Measurements from ENCODE around the gene FHAD1. TPM values are rescaled to one million over a fixed set of nuclear protein-coding genes. Genes with fewer than 3 reads are reported as not detected.

FHAD1 gene
- total and polyA plus RNA-seq, 2 donors = 0.66 to 0.71 TPM

- no peak overlapping the region for H3K4me3 ChIP-seq (ENCODE audit: low read length in 2 of 2)
- no peak for DNase-seq (ENCODE audit: low read depth in 6 of 9, low spot score in 9 of 9)
- no peak overlapping the region for H3K27ac ChIP-seq (ENCODE audit: low read depth in 1 of 2, low read length in 1 of 2)
- H3K36me3 ChIP-seq (ENCODE audit: control insufficient read depth in 2 of 2, insufficient read depth in 2 of 2, low read length in 1 of 2) = no peaks in the 10 kb centered on the region
- WGBS = over 99% methylated on average over 4 of the region's 4 CpGs
- no peaks in the 10 kb centered on the region for H3K9me3 ChIP-seq (ENCODE audit: control insufficient read depth in 2 of 2, insufficient read depth in 1 of 2, low read length in 1 of 2)
- H3K4me1 ChIP-seq (ENCODE audit: control insufficient read depth in 2 of 2, insufficient read depth in 2 of 2, low read length in 2 of 2) = no peaks in the 10 kb centered on the region
- H3K27me3 ChIP-seq (ENCODE audit: control insufficient read depth in 2 of 2, insufficient read depth in 1 of 2, low read length in 1 of 2) = no peaks in the 10 kb centered on the region
Observed at GRCh38 chr1:15277933-15278332, 30.9 kb downstream of the FHAD1 start.

GRCh38 chr1:15279576-15280230, 32.7 kb downstream of the FHAD1 start:
- DNase-seq (ENCODE audit: low read depth in 6 of 9, low spot score in 9 of 9) = no peak
- WGBS = 96% methylated on average over 10 of the region's 10 CpGs
- H3K4me1 ChIP-seq (ENCODE audit: control insufficient read depth in 2 of 2, insufficient read depth in 2 of 2, low read length in 2 of 2) = no peaks in the 10 kb centered on the region
- no peaks in the 10 kb centered on the region for H3K9me3 ChIP-seq (ENCODE audit: control insufficient read depth in 2 of 2, insufficient read depth in 1 of 2, low read length in 1 of 2)
- no peak overlapping the region for H3K27ac ChIP-seq (ENCODE audit: low read depth in 1 of 2, low read length in 1 of 2)
- H3K27me3 ChIP-seq (ENCODE audit: control insufficient read depth in 2 of 2, insufficient read depth in 1 of 2, low read length in 1 of 2) = no peaks in the 10 kb centered on the region
- H3K36me3 ChIP-seq (ENCODE audit: control insufficient read depth in 2 of 2, insufficient read depth in 2 of 2, low read length in 1 of 2) = no peaks in the 10 kb centered on the region
- H3K4me3 ChIP-seq (ENCODE audit: low read length in 2 of 2) = no peak overlapping the region

- Histone ChIP-seq H3K9me3 (ENCODE audit: control insufficient read depth in 2 of 2, insufficient read depth in 1 of 2, low read length in 1 of 2) (no peaks in the 10 kb centered on the region), H3K36me3 (ENCODE audit: control insufficient read depth in 2 of 2, insufficient read depth in 2 of 2, low read length in 1 of 2) (no peaks in the 10 kb centered on the region), H3K4me3 (ENCODE audit: low read length in 2 of 2) (no peak overlapping the region), H3K4me1 (ENCODE audit: control insufficient read depth in 2 of 2, insufficient read depth in 2 of 2, low read length in 2 of 2) (no peaks in the 10 kb centered on the region), H3K27me3 (ENCODE audit: control insufficient read depth in 2 of 2, insufficient read depth in 1 of 2, low read length in 1 of 2) (no peaks in the 10 kb centered on the region), H3K27ac (ENCODE audit: low read depth in 1 of 2, low read length in 1 of 2) (no peak overlapping the region)
- DNase-seq (ENCODE audit: low read depth in 6 of 9, low spot score in 9 of 9) = no peak
- WGBS = 90% methylated on average over 10 of the region's 10 CpGs
Observed at GRCh38 chr1:15280416-15280815, 33.4 kb downstream of the FHAD1 start.

DNA sequence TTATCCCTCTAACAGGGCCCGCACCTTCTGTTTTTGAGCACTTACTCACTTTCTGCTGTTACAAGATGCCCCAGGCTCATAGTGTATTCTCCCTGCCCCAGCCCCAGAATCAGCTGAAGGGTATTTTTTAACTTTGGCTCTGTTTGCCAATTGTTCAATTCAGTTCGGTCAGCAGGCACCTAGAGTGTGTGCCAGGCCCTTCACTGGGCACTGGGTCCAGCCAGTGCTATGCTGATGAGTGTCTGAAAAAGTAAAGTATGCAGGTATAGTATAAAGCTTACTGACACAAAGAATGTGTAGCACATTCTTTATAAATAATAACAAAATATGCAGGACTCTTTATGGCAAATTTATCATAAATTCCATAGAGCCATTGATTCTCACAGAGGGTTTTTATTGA, 35.0 kb downstream of the FHAD1 start:
- no peaks in the 10 kb centered on the region for H3K9me3 ChIP-seq (ENCODE audit: control insufficient read depth in 2 of 2, insufficient read depth in 1 of 2, low read length in 1 of 2)
- no peaks in the 10 kb centered on the region for H3K36me3 ChIP-seq (ENCODE audit: control insufficient read depth in 2 of 2, insufficient read depth in 2 of 2, low read length in 1 of 2)
- no peak overlapping the region for H3K27ac ChIP-seq (ENCODE audit: low read depth in 1 of 2, low read length in 1 of 2)
- H3K4me3 ChIP-seq (ENCODE audit: low read length in 2 of 2) = no peak overlapping the region
- WGBS = 94% methylated on average over 2 of the region's 2 CpGs
- DNase-seq (ENCODE audit: low read depth in 6 of 9, low spot score in 9 of 9) = no peak
- no peaks in the 10 kb centered on the region for H3K4me1 ChIP-seq (ENCODE audit: control insufficient read depth in 2 of 2, insufficient read depth in 2 of 2, low read length in 2 of 2)
- no peaks in the 10 kb centered on the region for H3K27me3 ChIP-seq (ENCODE audit: control insufficient read depth in 2 of 2, insufficient read depth in 1 of 2, low read length in 1 of 2)

- Histone ChIP-seq H3K4me1 (ENCODE audit: control insufficient read depth in 2 of 2, insufficient read depth in 2 of 2, low read length in 2 of 2) (no peaks in the 10 kb centered on the region), H3K4me3 (ENCODE audit: low read length in 2 of 2) (no peak overlapping the region), H3K27ac (ENCODE audit: low read depth in 1 of 2, low read length in 1 of 2) (no peak overlapping the region), H3K36me3 (ENCODE audit: control insufficient read depth in 2 of 2, insufficient read depth in 2 of 2, low read length in 1 of 2) (no peaks in the 10 kb centered on the region), H3K27me3 (ENCODE audit: control insufficient read depth in 2 of 2, insufficient read depth in 1 of 2, low read length in 1 of 2) (no peaks in the 10 kb centered on the region), H3K9me3 (ENCODE audit: control insufficient read depth in 2 of 2, insufficient read depth in 1 of 2, low read length in 1 of 2) (no peaks in the 10 kb centered on the region)
- no peak for DNase-seq (ENCODE audit: low read depth in 6 of 9, low spot score in 9 of 9)
- 96% methylated on average over 7 of the region's 7 CpGs for WGBS
Observed at GRCh38 chr1:15282810-15283474, 35.9 kb downstream of the FHAD1 start.

- Histone ChIP-seq H3K4me3 (ENCODE audit: low read length in 2 of 2) (no peak overlapping the region), H3K4me1 (ENCODE audit: control insufficient read depth in 2 of 2, insufficient read depth in 2 of 2, low read length in 2 of 2) (no peaks in the 10 kb centered on the region), H3K27me3 (ENCODE audit: control insufficient read depth in 2 of 2, insufficient read depth in 1 of 2, low read length in 1 of 2) (no peaks in the 10 kb centered on the region), H3K27ac (ENCODE audit: low read depth in 1 of 2, low read length in 1 of 2) (no peak overlapping the region), H3K9me3 (ENCODE audit: control insufficient read depth in 2 of 2, insufficient read depth in 1 of 2, low read length in 1 of 2) (no peaks in the 10 kb centered on the region), H3K36me3 (ENCODE audit: control insufficient read depth in 2 of 2, insufficient read depth in 2 of 2, low read length in 1 of 2) (no peaks in the 10 kb centered on the region)
- no peak for DNase-seq (ENCODE audit: low read depth in 6 of 9, low spot score in 9 of 9)
- WGBS = 98% methylated on average over 2 of the region's 2 CpGs
Observed at GRCh38 chr1:15283526-15283925, 36.5 kb downstream of the FHAD1 start.

DNA sequence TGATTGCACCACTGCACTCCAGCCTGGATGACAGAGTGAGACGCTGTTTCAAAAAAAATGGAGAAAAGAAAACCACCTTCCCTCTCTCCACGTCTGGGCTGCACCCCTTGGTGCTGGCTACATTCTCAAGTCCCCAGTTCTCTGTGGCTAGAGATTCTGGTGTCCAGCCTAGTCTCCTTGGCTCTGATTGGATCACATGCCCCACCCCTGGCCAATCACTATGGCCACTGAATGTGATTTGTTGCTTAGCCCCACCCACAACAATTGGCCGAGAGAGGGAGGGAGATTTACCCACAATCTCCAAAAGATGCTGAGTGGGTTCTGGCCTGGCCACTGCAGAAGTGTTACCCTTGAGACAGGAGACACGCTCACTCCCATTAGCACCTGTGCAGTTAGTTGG, 39.4 kb downstream of the FHAD1 start:
- no peaks in the 10 kb centered on the region for H3K36me3 ChIP-seq (ENCODE audit: control insufficient read depth in 2 of 2, insufficient read depth in 2 of 2, low read length in 1 of 2)
- H3K27me3 ChIP-seq (ENCODE audit: control insufficient read depth in 2 of 2, insufficient read depth in 1 of 2, low read length in 1 of 2) = no peaks in the 10 kb centered on the region
- no peaks in the 10 kb centered on the region for H3K9me3 ChIP-seq (ENCODE audit: control insufficient read depth in 2 of 2, insufficient read depth in 1 of 2, low read length in 1 of 2)
- H3K4me1 ChIP-seq (ENCODE audit: control insufficient read depth in 2 of 2, insufficient read depth in 2 of 2, low read length in 2 of 2) = no peaks in the 10 kb centered on the region
- H3K27ac ChIP-seq (ENCODE audit: low read depth in 1 of 2, low read length in 1 of 2) = no peak overlapping the region
- no peak overlapping the region for H3K4me3 ChIP-seq (ENCODE audit: low read length in 2 of 2)
- WGBS = 95% methylated on average over 4 of the region's 4 CpGs
- no peak for DNase-seq (ENCODE audit: low read depth in 6 of 9, low spot score in 9 of 9)

- 77% methylated on average over 9 of the region's 9 CpGs for WGBS
- H3K4me3 ChIP-seq (ENCODE audit: low read length in 2 of 2) = no peak overlapping the region
- no peaks in the 10 kb centered on the region for H3K9me3 ChIP-seq (ENCODE audit: control insufficient read depth in 2 of 2, insufficient read depth in 1 of 2, low read length in 1 of 2)
- no peak overlapping the region for H3K27ac ChIP-seq (ENCODE audit: low read depth in 1 of 2, low read length in 1 of 2)
- H3K36me3 ChIP-seq (ENCODE audit: control insufficient read depth in 2 of 2, insufficient read depth in 2 of 2, low read length in 1 of 2) = no peaks in the 10 kb centered on the region
- no peaks in the 10 kb centered on the region for H3K27me3 ChIP-seq (ENCODE audit: control insufficient read depth in 2 of 2, insufficient read depth in 1 of 2, low read length in 1 of 2)
- no peaks in the 10 kb centered on the region for H3K4me1 ChIP-seq (ENCODE audit: control insufficient read depth in 2 of 2, insufficient read depth in 2 of 2, low read length in 2 of 2)
- DNase-seq (ENCODE audit: low read depth in 6 of 9, low spot score in 9 of 9) = no peak
Observed at GRCh38 chr1:15287035-15287979, 40.3 kb downstream of the FHAD1 start.

All from thymus (tissue), 11 donors.